ENCODE measurements around the gene RAB14. TPM values are rescaled to one million over a fixed set of nuclear protein-coding genes. Genes with fewer than 3 reads are reported as not detected.

RAB14 gene
- 44.3 to 46.3 TPM (median 44.7 TPM) in 5 replicates for total RNA-seq (2022; extraction: Qiagen RNA extraction; ENCODE audit: low read depth)

GRCh38 chr9:121201738-121202533 lies at the start of gene RAB14:
Gene RAB14 (minus strand): TSS chr9:121201869. CDS start chr9:121193412, 8,457 bp downstream.

Other genes with a start within 250 kb of the RAB14 start
- 10.4 to 13.9 TPM (median 12.5 TPM) in 5 replicates for gene C5, start 151.6 kb downstream of the RAB14 start, total RNA-seq (2022; extraction: Qiagen RNA extraction; ENCODE audit: low read depth)
- 4.9 to 7.4 TPM (median 6.3 TPM) in 5 replicates for gene CNTRL, start 126.9 kb downstream of the RAB14 start, total RNA-seq (2022; extraction: Qiagen RNA extraction; ENCODE audit: low read depth)
- gene GSN, start 66.3 kb upstream of the RAB14 start, total RNA-seq (2022; extraction: Qiagen RNA extraction; ENCODE audit: low read depth), result 42.1 to 46.6 TPM (median 42.7 TPM) in 5 replicates
- 89.1 to 150 TPM (median 93.9 TPM) in 5 replicates for gene STOM, start 168.4 kb upstream of the RAB14 start, total RNA-seq (2022; extraction: Qiagen RNA extraction; ENCODE audit: low read depth)